Heart right ventricle (tissue), 16 donors: ENCODE measurements around the gene QKI. TPM values are rescaled to one million over a fixed set of nuclear protein-coding genes. Genes with fewer than 3 reads are reported as not detected.

Experiments used
- ATAC-seq, 8 donors: fragments of 200-7000 bp; cut with Tn5 transposase; one replicate each; pipeline ENCODE4 v1.9.1; 2020; ENCODE audit warnings: mild to moderate bottlenecking in 8 of 8, moderate library complexity in 8 of 8, moderate number of reproducible peaks in 1 of 8
- DNase-seq, 2 donors: peaks; one replicate each; pipeline ENCODE4 v3.0.0-alpha.2; 2020
- H3K27ac ChIP-seq, 10 donors: fragments of 200-600 bp; sonication (generic) in 2 of 10; one replicate each; pipeline versions ENCODE4 v1.5.0 to v1.8.0; 2020 to 2022; ENCODE audit warnings: mild to moderate bottlenecking in 3 of 10
- H3K27me3 ChIP-seq, 7 donors: fragments of 200-600 bp; one replicate each; pipeline ENCODE4 v1.8.0; 2021 to 2022; ENCODE audit warnings: mild to moderate bottlenecking in 2 of 7
- H3K36me3 ChIP-seq, 9 donors: fragments of 200-600 bp; sonication (generic) in 1 of 9; one replicate each; pipeline versions ENCODE4 v1.5.0 to v1.8.0; 2020 to 2022; ENCODE audit warnings: mild to moderate bottlenecking in 2 of 9
- H3K4me1 ChIP-seq, 9 donors: fragments of 200-600 bp; sonication (generic) in 1 of 9; one replicate each; pipeline versions ENCODE4 v1.5.0 to v1.8.0; 2020 to 2022; ENCODE audit warnings: mild to moderate bottlenecking in 4 of 9
- H3K4me3 ChIP-seq, 10 donors: fragments of 200-600 bp; sonication (generic) in 2 of 10; one replicate each; pipeline versions ENCODE4 v1.5.0 to v1.8.0; 2020 to 2022; ENCODE audit warnings: mild to moderate bottlenecking in 7 of 10, moderate library complexity in 2 of 10
- H3K9me3 ChIP-seq, 11 donors: fragments of 200-600 bp in 10 of 11; sonication (generic) in 2 of 11; one replicate each; pipeline versions ENCODE4 v1.5.0 to v1.8.0; 2013 to 2022; ENCODE audit warnings: mild to moderate bottlenecking in 2 of 11, control low read depth in 1 of 11, moderate library complexity in 1 of 11
- CTCF ChIP-seq, 9 donors: fragments of 200-600 bp; sonication (generic) in 2 of 9; IDR thresholded peaks; one replicate each; pipeline versions ENCODE4 v1.5.0 to v1.8.0; 2021 to 2022; ENCODE audit warnings: antibody characterized with exemption in 9 of 9, mild to moderate bottlenecking in 5 of 9, moderate library complexity in 1 of 9
- WGBS, 2 donors: extraction: QIAGEN DNeasy Blood & Tissue Kit; methylation state at CpG; one replicate each; pipeline ENCODE4 v1.1.7; 2013; ENCODE audit warnings: inconsistent platforms in 1 of 2; 5-methylcytosine and 5-hydroxymethylcytosine counted together
- intact Hi-C, 10 donors: fragments of 100-400 bp; cut with DNase I; formaldehyde crosslinking; loops; one replicate each; pipeline versions ENCODE4 v1.11.1 to v1.14.2; 2022
- long read RNA-seq, 3 donors: library from polyadenylated mRNA; unstranded; transcript quantifications; one replicate each; pipeline ENCODE4 v2.0.0, GENCODE V29; 2020 to 2021
- polyA plus RNA-seq, 2 donors: library from polyadenylated mRNA; stranded (reverse); fragments of 200-250 nt; gene quantifications; one replicate each; pipeline ENCODE4 v1.2.3, GENCODE V29; 2013
- total RNA-seq, 10 donors: library from RNA; stranded (reverse); fragmentation: NEBNext Ultra II Directional in 3 of 10; extraction: Animal tissue kit (Norgen Biotek cat#: 25700) in 3 of 10; gene quantifications; one replicate each; pipeline versions ENCODE4 v1.2.1 to v1.2.4, GENCODE V29; 2021 to 2023
- donor health status: Arrhythmogenic right ventricular cardiomyopathy.
- donor health status: ischemic (EF 13 %, LVEDD 7.1; RV severe dilation, severe dysfunction).
- donor health status: healthy with polysubstance abuse.
- donor health status: DM: no; HTN: yes; CAD: no.
- donor health status: DM: no; HTN: no; CAD: no.
- donor health status: ischemic (EF 25% LVEDD 6.9; RV normal size, moderate dysfunction).
- donor health status: ischemic (EF 25% LVEDD 5.7; RV mildly dilated, moderate dysfunction).
- donor health status: healthy.
- donor health status: DM: yes; HTN: yes; CAD: no.
- donor health status: Ischemic cardiomyopathy.
- donor health status: ischemic (EF 35%, LVEDD 5.7; RV mildly dilated, moderate dysfunction).
- donor health status: nonischemic (EF 11% LVEDD 7.7; RV severe dilation, severe dysfunction).
- donor health status: DM: yes; HTN: yes; CAD: no.
- donor health status: PGD.
- donor health status: ischemic (EF 29% LVEDD 5.4; RV normal size, mild dysfunction).
- donor health status: nonischemic (EF 23%, LVEDD 6.1; RV moderate dilation, normal function).

The QKI gene
- total RNA-seq = 100 to 1,000 TPM; 386 to 551 (median 505) TPM
- polyA plus RNA-seq = 10 to 100 TPM; 74.7 to 86.2 TPM
- long read RNA-seq, donor 1, full-length matches to known transcripts = 174 of 292 reads
- long read RNA-seq, donor 1, partial matches to known transcripts = 34 of 292 reads
- long read RNA-seq, donor 1, other reads (novel, unspliced or antisense) = 84 of 292 reads
- long read RNA-seq, donor 2, full-length matches to known transcripts = 187 of 338 reads
- long read RNA-seq, donor 2, partial matches to known transcripts = 46 of 338 reads
- long read RNA-seq, donor 2, other reads (novel, unspliced or antisense) = 105 of 338 reads
- long read RNA-seq, donor 3, full-length matches to known transcripts = 46 of 146 reads
- long read RNA-seq, donor 3, partial matches to known transcripts = 38 of 146 reads
- long read RNA-seq, donor 3, other reads (novel, unspliced or antisense) = 62 of 146 reads

DNA sequence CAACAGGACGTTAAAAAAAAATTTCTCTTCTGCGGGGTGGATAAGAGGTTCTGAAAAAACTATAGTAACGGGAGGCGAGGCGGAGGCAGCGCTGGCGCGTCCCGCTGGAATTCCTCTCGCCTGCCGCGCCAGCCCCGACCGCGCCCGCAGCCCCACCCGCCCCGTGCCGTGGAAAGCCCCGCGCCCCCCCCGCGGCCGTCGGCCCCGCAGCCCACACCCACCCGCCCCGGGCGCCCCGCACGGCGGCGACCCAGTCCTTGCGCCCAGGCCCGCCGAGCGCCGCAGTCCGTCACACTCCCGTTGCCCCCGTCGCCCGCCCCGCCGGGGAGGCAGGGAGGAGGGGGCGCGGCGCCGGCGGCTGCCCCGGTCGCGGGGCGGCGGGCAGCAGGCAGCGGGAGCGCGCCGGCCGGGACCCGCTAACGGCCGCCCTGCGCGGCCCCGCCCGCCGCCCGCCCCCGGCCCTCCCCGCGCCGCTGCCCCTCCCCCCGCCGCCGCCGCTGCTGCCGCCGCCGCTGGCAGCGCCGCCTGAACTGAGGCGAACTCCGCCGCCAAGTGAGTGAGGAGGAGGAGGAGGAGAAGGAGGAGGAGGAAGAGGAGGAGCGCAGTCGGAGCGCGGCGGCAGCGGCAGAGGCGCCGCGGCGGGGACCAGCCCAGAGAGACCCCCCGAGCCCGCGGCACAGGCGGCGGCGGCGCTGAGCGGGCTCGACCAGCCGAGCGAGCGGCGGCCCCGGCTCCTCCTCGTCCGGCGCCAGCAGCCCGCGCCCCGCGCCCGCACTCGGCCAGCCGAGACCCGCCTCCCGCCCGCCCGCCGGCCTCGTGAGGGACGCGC is at the start of gene QKI:
Gene QKI (plus strand): TSS at position 602 of the 829 bp plus-strand sequence. CDS start 476 bp downstream, outside the sequence.
- peak within 1 kb of the TSS; percentile 77 to 93 (median 89) for H3K4me3 ChIP-seq
- intact Hi-C loops = loop anchor here in 9 of 10 donors (2.0 to 10.0 kb wide), 13 partner anchors 57 to 1510 kb away; no protein-coding TSS in a partner anchor
- peak; percentile 22 to 69 (median 50) for ATAC-seq
- peak within 1 kb of the TSS; percentile 98 to 100 (median 100) for H3K27ac ChIP-seq
- no peaks in the 10 kb centered on the region for H3K27me3 ChIP-seq
- WGBS, 2 donors = 0 to 1% methylated on average over 28 to 122 of the region's 127 CpGs
- peak; percentile 89 to 90 for DNase-seq
- H3K9me3 ChIP-seq = no peaks in the 10 kb centered on the region
- TF ChIP-seq CTCF (IDR thresholded peaks at IDR 0.05) = no peak
- H3K4me1 ChIP-seq = peaks cover 0 to 36% (median 14%) of the 10 kb centered on the region in 9 donors
- no peaks in the 10 kb centered on the region for H3K36me3 ChIP-seq

- no peak for DNase-seq
- 96 to 98% methylated on average over 5 of the region's 5 CpGs for WGBS, 2 donors
- no peaks in the 10 kb centered on the region for H3K36me3 ChIP-seq
- H3K27me3 ChIP-seq = no peaks in the 10 kb centered on the region
- intact Hi-C loops = no loop called here
- no peak for TF ChIP-seq CTCF (IDR thresholded peaks at IDR 0.05)
- no peaks in the 10 kb centered on the region for H3K9me3 ChIP-seq
- no peak overlapping the region for H3K27ac ChIP-seq
- ATAC-seq = no peak
- H3K4me1 ChIP-seq = peaks cover 0 to 20% (median 10%) of the 10 kb centered on the region in 9 donors
- H3K4me3 ChIP-seq = no peak overlapping the region
These were observed 48.2 kb upstream of the QKI start for GRCh38 chr6:163366288-163366687.

- Histone ChIP-seq H3K36me3 (no peaks in the 10 kb centered on the region), H3K27ac (no peak overlapping the region), H3K9me3 (no peaks in the 10 kb centered on the region), H3K27me3 (no peaks in the 10 kb centered on the region), H3K4me1 (peaks cover 0 to 20% (median 10%) of the 10 kb centered on the region in 9 donors), H3K4me3 (no peak overlapping the region)
- ATAC-seq (no peak), DNase-seq (no peak)
- no peak for TF ChIP-seq CTCF (IDR thresholded peaks at IDR 0.05)
- intact Hi-C loops = no loop called here
- 82 to 88% methylated on average over 6 of the region's 6 CpGs for WGBS, 2 donors
These were observed 46.9 kb upstream of the QKI start for GRCh38 chr6:163367497-163368183.

DNA sequence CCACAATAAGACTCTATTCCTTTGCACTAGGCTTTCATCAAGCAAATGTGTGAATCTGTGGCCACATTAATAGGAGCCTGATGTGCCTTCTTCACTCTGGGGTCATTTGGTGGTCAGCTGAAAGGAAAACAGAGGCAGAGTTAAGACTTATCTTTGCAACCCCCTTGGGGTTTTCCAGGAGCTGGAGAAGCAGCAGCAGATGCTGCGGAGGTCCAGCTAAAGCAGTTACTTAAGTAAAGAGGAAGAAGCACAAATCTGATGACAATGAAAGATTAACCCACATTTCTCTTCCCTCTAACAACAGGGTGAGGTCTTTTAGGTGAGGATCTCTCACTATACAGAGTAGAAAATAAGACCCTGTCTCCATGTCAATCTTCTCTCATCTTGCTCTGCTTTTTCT is 45.4 kb upstream of the QKI start:
- DNase-seq = no peak
- H3K27ac ChIP-seq = no peak overlapping the region
- no peak for TF ChIP-seq CTCF (IDR thresholded peaks at IDR 0.05)

More for the DNA sequence above, 45.4 kb upstream of the QKI start:
- H3K4me3 ChIP-seq = no peak overlapping the region
- ATAC-seq = peak in 1 of 8 donors; percentile 36
- no peaks in the 10 kb centered on the region for H3K36me3 ChIP-seq
- H3K4me1 ChIP-seq = peaks cover 0 to 20% (median 10%) of the 10 kb centered on the region in 9 donors
- 70 to 74% methylated on average over 1 of the region's 1 CpG for WGBS, 2 donors
- intact Hi-C loops = no loop called here
- no peaks in the 10 kb centered on the region for H3K27me3 ChIP-seq
- H3K9me3 ChIP-seq = no peaks in the 10 kb centered on the region
